ENCODE measurements around the gene CAB39L. TPM values are rescaled to one million over a fixed set of nuclear protein-coding genes. Genes with fewer than 3 reads are reported as not detected.

CAB39L gene
- total RNA-seq, 2 donors from 2014 or later, result 5.3 to 8.6 TPM

GRCh38 chr13:49441312-49441711 is 2.6 kb downstream of the CAB39L start:
- Histone ChIP-seq H3K27ac (ENCODE audit: low read depth, low read length) (no peak overlapping the region), H3K9ac (ENCODE audit: extremely low read depth, low read length, poor library complexity, severe bottlenecking) (no peak overlapping the region), H3K4me1 (ENCODE audit: control insufficient read depth, insufficient read depth, low read length) (no peaks in the 10 kb centered on the region), H3K9me3 (ENCODE audit: control insufficient read depth, low read length) (no peaks in the 10 kb centered on the region), H3K27me3 (ENCODE audit: control insufficient read depth, insufficient read depth, low read length, poor library complexity, severe bottlenecking) (no peaks in the 10 kb centered on the region), H3K4me3 (ENCODE audit: low read length) (no peak overlapping the region), H3K36me3 (ENCODE audit: control insufficient read depth, insufficient read depth, low read length) (peaks cover 6% of the 10 kb centered on the region)
- DNase-seq, result no peak
- TF ChIP-seq, protein P1, sequence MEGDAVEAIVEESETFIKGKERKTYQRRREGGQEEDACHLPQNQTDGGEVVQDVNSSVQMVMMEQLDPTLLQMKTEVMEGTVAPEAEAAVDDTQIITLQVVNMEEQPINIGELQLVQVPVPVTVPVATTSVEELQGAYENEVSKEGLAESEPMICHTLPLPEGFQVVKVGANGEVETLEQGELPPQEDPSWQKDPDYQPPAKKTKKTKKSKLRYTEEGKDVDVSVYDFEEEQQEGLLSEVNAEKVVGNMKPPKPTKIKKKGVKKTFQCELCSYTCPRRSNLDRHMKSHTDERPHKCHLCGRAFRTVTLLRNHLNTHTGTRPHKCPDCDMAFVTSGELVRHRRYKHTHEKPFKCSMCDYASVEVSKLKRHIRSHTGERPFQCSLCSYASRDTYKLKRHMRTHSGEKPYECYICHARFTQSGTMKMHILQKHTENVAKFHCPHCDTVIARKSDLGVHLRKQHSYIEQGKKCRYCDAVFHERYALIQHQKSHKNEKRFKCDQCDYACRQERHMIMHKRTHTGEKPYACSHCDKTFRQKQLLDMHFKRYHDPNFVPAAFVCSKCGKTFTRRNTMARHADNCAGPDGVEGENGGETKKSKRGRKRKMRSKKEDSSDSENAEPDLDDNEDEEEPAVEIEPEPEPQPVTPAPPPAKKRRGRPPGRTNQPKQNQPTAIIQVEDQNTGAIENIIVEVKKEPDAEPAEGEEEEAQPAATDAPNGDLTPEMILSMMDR (conservative IDR thresholded peaks at IDR 0.05), result no peak
- 87% methylated on average over 3 of the region's 3 CpGs for WGBS, 2 experiments (ENCODE audit: insufficient coverage in 1 of 2, insufficient read length in 1 of 2)
- H3K27me3 Mint-ChIP-seq (ENCODE audit: insufficient read depth), result no peaks in the 10 kb centered on the region
- H3K9me3 Mint-ChIP-seq, result no peaks in the 10 kb centered on the region
- peaks cover 3% of the 10 kb centered on the region for H3K4me1 Mint-ChIP-seq
- H3K4me3 Mint-ChIP-seq, result no peak overlapping the region
- H3K27ac Mint-ChIP-seq, result no peak overlapping the region
- H3K36me3 Mint-ChIP-seq (ENCODE audit: low read depth), result peaks cover 1% of the 10 kb centered on the region

DNA sequence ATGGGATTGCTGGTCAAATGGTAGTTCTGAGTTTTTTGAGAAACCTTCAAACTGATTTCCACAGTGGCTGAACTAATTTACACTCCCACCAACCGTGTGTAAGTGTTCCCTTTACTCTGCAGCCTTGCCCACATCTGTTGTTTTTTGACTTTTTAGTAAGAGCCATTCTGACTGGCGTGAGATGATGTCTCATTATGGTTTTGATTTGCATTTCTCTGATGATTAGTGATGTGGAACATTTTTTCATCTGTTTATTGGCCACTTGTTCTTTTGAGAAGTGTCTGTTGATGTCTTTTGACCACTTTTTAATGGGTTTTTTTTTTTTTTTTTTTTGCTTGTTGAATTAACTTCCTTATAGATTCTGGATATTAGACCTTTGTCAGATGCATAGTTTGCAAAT is 4.3 kb downstream of the CAB39L start:
- Mint-ChIP-seq H3K4me1 (no peaks in the 10 kb centered on the region), H3K9me3 (no peaks in the 10 kb centered on the region), H3K36me3 (ENCODE audit: low read depth) (peaks cover 1% of the 10 kb centered on the region), H3K4me3 (no peak overlapping the region), H3K27me3 (ENCODE audit: insufficient read depth) (no peaks in the 10 kb centered on the region), H3K27ac (no peak overlapping the region)
- WGBS, 2 experiments (ENCODE audit: insufficient coverage in 1 of 2, insufficient read length in 1 of 2), result 88 to 100% methylated on average over 1 to 2 of the region's 2 CpGs
- Histone ChIP-seq H3K9me3 (ENCODE audit: control insufficient read depth, low read length) (no peaks in the 10 kb centered on the region), H3K27me3 (ENCODE audit: control insufficient read depth, insufficient read depth, low read length, poor library complexity, severe bottlenecking) (no peaks in the 10 kb centered on the region), H3K36me3 (ENCODE audit: control insufficient read depth, insufficient read depth, low read length) (peaks cover 6% of the 10 kb centered on the region), H3K4me3 (ENCODE audit: low read length) (no peak overlapping the region), H3K9ac (ENCODE audit: extremely low read depth, low read length, poor library complexity, severe bottlenecking) (no peak overlapping the region), H3K27ac (ENCODE audit: low read depth, low read length) (no peak overlapping the region), H3K4me1 (ENCODE audit: control insufficient read depth, insufficient read depth, low read length) (no peaks in the 10 kb centered on the region)
- TF ChIP-seq, protein P1 (conservative IDR thresholded peaks at IDR 0.05), result no peak
- no peak for DNase-seq

DNA sequence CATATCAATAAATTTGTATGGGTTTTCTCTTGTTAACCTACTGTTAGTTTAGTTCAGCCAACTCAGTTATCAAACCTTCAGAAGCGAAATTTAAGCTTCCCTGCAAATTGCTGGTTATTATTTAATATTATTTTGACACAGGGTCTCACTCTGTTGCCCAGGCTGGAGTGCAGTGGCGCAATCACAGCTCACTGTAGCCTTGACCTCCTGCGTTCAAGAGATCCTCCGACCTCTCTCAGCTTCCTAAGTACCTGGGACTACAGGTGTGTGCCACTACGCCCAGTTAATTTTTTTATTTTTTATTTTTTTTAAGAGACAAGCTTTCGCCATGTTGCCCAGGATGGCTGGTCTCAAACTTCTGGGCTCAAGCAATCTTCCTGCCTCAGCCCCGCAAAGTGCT is 6.2 kb downstream of the CAB39L start:
- no peak overlapping the region for H3K27ac Mint-ChIP-seq
- no peaks in the 10 kb centered on the region for H3K4me1 Mint-ChIP-seq
- no peaks in the 10 kb centered on the region for H3K27me3 ChIP-seq (ENCODE audit: control insufficient read depth, insufficient read depth, low read length, poor library complexity, severe bottlenecking)
- no peaks in the 10 kb centered on the region for H3K9me3 Mint-ChIP-seq
- TF ChIP-seq, protein P1 (conservative IDR thresholded peaks at IDR 0.05), result no peak
- WGBS, 2 experiments (ENCODE audit: insufficient coverage in 1 of 2, insufficient read length in 1 of 2), result 84 to 88% methylated on average over 7 of the region's 7 CpGs
- H3K4me3 Mint-ChIP-seq, result no peak overlapping the region
- no peaks in the 10 kb centered on the region for H3K4me1 ChIP-seq (ENCODE audit: control insufficient read depth, insufficient read depth, low read length)
- no peak overlapping the region for H3K9ac ChIP-seq (ENCODE audit: extremely low read depth, low read length, poor library complexity, severe bottlenecking)
- H3K36me3 Mint-ChIP-seq (ENCODE audit: low read depth), result peaks cover 1% of the 10 kb centered on the region
- H3K27ac ChIP-seq (ENCODE audit: low read depth, low read length), result no peak overlapping the region
- H3K9me3 ChIP-seq (ENCODE audit: control insufficient read depth, low read length), result no peaks in the 10 kb centered on the region
- H3K36me3 ChIP-seq (ENCODE audit: control insufficient read depth, insufficient read depth, low read length), result peaks cover 12% of the 10 kb centered on the region
- no peak overlapping the region for H3K4me3 ChIP-seq (ENCODE audit: low read length)
- no peak for DNase-seq
- no peaks in the 10 kb centered on the region for H3K27me3 Mint-ChIP-seq (ENCODE audit: insufficient read depth)
